Measurements from ENCODE around the gene NTMT1.

DNA sequence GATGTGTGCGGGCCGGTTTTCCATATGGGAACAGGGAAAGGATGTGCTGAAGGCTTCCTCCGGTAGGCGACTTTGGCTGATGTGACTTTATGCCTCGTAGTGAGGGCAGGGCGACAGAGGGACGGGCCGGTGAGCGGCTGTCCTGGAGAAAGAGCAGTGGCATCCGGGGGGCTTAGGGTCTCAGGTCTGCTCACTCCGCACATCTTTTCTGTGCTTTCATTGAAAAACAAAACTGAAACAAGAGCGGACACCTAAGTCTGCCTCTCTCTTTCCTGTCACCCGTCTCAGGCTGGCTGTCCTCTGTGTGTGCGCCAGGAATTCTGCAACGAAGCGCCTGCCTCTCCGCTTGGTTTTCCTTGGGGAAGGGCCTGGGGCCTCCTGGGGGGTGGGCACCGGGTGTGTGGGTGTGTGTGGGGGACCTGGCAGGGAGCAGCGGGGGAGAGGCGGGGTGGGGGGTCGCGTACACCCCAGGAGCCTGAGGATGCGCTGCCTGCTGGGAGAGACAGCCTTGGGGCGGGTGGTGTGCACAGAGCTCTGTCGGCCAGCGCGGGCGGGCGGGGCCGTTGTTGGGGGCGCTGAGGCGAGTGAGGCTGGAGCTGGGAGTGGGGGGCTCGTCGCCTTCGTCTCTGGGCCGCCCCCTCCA, 38.9 kb downstream of the NTMT1 start:
- no peak for TF ChIP-seq CTCF (IDR thresholded peaks at IDR 0.05)
- TF ChIP-seq POLR2A (IDR thresholded peaks at IDR 0.05): no peak

Measured in adrenal gland (tissue), 5 donors.